Astrocyte (in vitro differentiated cells and primary cell): ENCODE results near the gene CCDC57. TPM values are rescaled to one million over a fixed set of nuclear protein-coding genes. Genes with fewer than 3 reads are reported as not detected.

Experiments
- DNase-seq: peaks from one replicate; pipeline ENCODE4 v3.0.0-alpha.2; 2010; ENCODE audit warnings: low read depth
- FAIRE-seq: peaks from 2 replicates; lab custom pipeline; 2011; peaks lifted over from hg19 to GRCh38; lab: Jason Lieb, UNC
- H2AFZ ChIP-seq: 2 replicates; pipeline ENCODE4 v1.6.0; 2012; ENCODE audit warnings: low read depth, low read length, inconsistent platforms
- H3K27ac ChIP-seq: 2 replicates; pipeline ENCODE4 v1.5.1; 2011; ENCODE audit warnings: low read depth, low read length, inconsistent platforms
- H3K27me3 ChIP-seq: 2 replicates; pipeline ENCODE4 v1.6.0; 2011; ENCODE audit warnings: low read length, inconsistent platforms; ENCODE audit not compliant: insufficient read depth
- H3K36me3 ChIP-seq: 2 replicates; pipeline ENCODE4 v1.5.1; 2011; ENCODE audit warnings: low read length, inconsistent platforms; ENCODE audit not compliant: insufficient read depth
- H3K4me1 ChIP-seq: 2 replicates; pipeline ENCODE4 v1.5.1; 2011; ENCODE audit warnings: low read length, inconsistent platforms; ENCODE audit not compliant: insufficient read depth
- H3K4me2 ChIP-seq: 2 replicates; pipeline ENCODE4 v1.6.0; 2012; ENCODE audit warnings: low read length, inconsistent platforms
- H3K4me3 ChIP-seq: 2 replicates; pipeline ENCODE4 v1.5.1; 2011; ENCODE audit warnings: low read depth, mild to moderate bottlenecking, low read length, inconsistent platforms; ENCODE audit not compliant: insufficient read depth
- H3K79me2 ChIP-seq: 2 replicates; pipeline ENCODE4 v1.6.0; 2012; ENCODE audit warnings: mild to moderate bottlenecking, low read length, inconsistent platforms; ENCODE audit not compliant: insufficient read depth
- H3K9ac ChIP-seq: 2 replicates; pipeline ENCODE4 v1.6.0; 2012; ENCODE audit warnings: mild to moderate bottlenecking, low read length, inconsistent platforms
- H3K9me3 ChIP-seq: 2 replicates; pipeline ENCODE4 v1.5.1; 2012; ENCODE audit warnings: low read depth, mild to moderate bottlenecking, low read length, inconsistent platforms; ENCODE audit not compliant: insufficient read depth
- H4K20me1 ChIP-seq: 2 replicates; pipeline ENCODE4 v1.6.0; 2012; ENCODE audit warnings: low read length, inconsistent platforms; ENCODE audit not compliant: insufficient read depth
- H3K27ac Mint-ChIP-seq: one replicate; pipeline ENCODE4 v1.8.0; 2021; ENCODE audit warnings: mild to moderate bottlenecking, mixed read lengths; ENCODE audit not compliant: unreplicated experiment
- H3K27me3 Mint-ChIP-seq: one replicate; pipeline ENCODE4 v1.8.0; 2021; ENCODE audit warnings: low read depth, mixed read lengths; ENCODE audit not compliant: unreplicated experiment
- H3K36me3 Mint-ChIP-seq: one replicate; pipeline ENCODE4 v1.8.0; 2021; ENCODE audit warnings: low read depth, mixed read lengths; ENCODE audit not compliant: unreplicated experiment
- H3K4me1 Mint-ChIP-seq: one replicate; pipeline ENCODE4 v1.8.0; 2021; ENCODE audit warnings: low read depth, mixed read lengths; ENCODE audit not compliant: unreplicated experiment
- H3K4me3 Mint-ChIP-seq: one replicate; pipeline ENCODE4 v1.8.0; 2021; ENCODE audit warnings: mild to moderate bottlenecking, moderate library complexity, mixed read lengths; ENCODE audit not compliant: unreplicated experiment
- H3K9me3 Mint-ChIP-seq: one replicate; pipeline ENCODE4 v1.8.0; 2021; ENCODE audit warnings: mild to moderate bottlenecking, mixed read lengths; ENCODE audit not compliant: unreplicated experiment
- EZH2 ChIP-seq: IDR thresholded peaks from 2 replicates; pipeline ENCODE4 v1.6.1; 2012; ENCODE audit warnings: mild to moderate bottlenecking, low read length, inconsistent platforms; ENCODE audit not compliant: insufficient read depth
- total RNA-seq: library from RNA; stranded (reverse); gene quantifications from 2 replicates; pipeline ENCODE4 v1.2.1, GENCODE V29; 2021
- TF ChIP-seq, protein P1 (sequence below): IDR thresholded peaks from 2 replicates; pipeline ENCODE4 v1.5.1; 2011; ENCODE audit warnings: low read depth, mild to moderate bottlenecking, inconsistent platforms, low read length, moderate library complexity; ENCODE audit not compliant: insufficient read depth

Gene CCDC57
- total RNA-seq, 1 donor from 2014 or later = 20.4 TPM

DNA sequence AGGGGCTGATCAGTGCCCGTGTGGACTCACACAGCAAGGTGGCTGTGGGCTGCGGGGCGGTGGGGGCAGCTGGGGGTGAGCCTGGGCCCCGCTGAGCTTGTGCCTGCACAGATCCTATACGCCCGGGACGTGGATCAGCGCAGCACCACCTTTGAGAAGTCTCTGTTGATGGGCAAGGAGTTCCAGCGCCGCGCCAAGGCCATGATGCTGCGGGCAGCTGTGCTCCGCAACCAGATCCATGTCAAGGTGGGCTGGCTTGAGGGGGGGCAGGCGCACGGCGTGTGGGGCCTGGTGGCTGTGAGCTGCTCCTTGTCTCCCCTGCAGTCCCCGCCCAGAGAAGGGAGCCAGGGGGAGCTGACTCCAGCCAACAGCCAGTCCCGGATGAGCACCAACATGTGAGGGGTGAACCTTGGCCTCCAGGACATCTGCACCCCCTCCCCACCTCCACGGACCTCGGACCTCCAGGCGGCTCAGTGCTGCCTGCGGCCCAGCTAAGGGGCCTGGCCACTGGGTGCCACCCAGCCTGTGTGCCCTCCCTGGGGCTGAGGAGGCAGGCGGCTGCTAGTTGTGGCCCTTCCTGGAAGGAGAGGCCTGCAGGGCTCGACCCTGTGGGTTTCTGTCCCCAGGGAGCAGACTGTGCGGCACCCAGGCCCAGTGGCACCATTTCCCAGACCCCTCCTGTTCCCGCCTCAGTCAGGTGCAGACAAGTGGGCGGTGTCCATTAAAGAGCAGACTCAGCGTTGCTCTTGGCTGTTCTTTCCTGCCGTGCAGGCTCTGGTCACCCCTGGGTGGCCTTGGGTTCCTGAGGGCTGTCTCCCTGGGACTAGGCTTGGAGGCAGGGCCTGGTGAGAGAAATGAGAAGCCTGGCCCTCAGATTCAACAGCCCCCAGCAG is 155.7 kb downstream of the CCDC57 start:
- no peak overlapping the region for H3K9ac ChIP-seq
- Mint-ChIP-seq H3K27ac (no peak overlapping the region), H3K4me3 (no peak overlapping the region), H3K4me1 (no peaks in the 10 kb centered on the region), H3K27me3 (no peaks in the 10 kb centered on the region), H3K36me3 (peaks cover 3% of the 10 kb centered on the region), H3K9me3 (no peaks in the 10 kb centered on the region)
- H3K36me3 ChIP-seq = peaks cover 5% of the 10 kb centered on the region
- H3K4me1 ChIP-seq = peaks cover 9% of the 10 kb centered on the region
- no peak overlapping the region for H3K27ac ChIP-seq
- peaks cover 54% of the 10 kb centered on the region for H4K20me1 ChIP-seq
- H3K27me3 ChIP-seq = no peaks in the 10 kb centered on the region
- TF ChIP-seq EZH2 = no peak
- TF ChIP-seq, protein P1, sequence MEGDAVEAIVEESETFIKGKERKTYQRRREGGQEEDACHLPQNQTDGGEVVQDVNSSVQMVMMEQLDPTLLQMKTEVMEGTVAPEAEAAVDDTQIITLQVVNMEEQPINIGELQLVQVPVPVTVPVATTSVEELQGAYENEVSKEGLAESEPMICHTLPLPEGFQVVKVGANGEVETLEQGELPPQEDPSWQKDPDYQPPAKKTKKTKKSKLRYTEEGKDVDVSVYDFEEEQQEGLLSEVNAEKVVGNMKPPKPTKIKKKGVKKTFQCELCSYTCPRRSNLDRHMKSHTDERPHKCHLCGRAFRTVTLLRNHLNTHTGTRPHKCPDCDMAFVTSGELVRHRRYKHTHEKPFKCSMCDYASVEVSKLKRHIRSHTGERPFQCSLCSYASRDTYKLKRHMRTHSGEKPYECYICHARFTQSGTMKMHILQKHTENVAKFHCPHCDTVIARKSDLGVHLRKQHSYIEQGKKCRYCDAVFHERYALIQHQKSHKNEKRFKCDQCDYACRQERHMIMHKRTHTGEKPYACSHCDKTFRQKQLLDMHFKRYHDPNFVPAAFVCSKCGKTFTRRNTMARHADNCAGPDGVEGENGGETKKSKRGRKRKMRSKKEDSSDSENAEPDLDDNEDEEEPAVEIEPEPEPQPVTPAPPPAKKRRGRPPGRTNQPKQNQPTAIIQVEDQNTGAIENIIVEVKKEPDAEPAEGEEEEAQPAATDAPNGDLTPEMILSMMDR = no peak
- H3K4me3 ChIP-seq = no peak overlapping the region
- DNase-seq (no peak), FAIRE-seq (no peak)
- H3K9me3 ChIP-seq = no peaks in the 10 kb centered on the region
- no peak overlapping the region for H3K4me2 ChIP-seq
- no peak overlapping the region for H2AFZ ChIP-seq
- H3K79me2 ChIP-seq = peaks cover 31% of the 10 kb centered on the region

DNA sequence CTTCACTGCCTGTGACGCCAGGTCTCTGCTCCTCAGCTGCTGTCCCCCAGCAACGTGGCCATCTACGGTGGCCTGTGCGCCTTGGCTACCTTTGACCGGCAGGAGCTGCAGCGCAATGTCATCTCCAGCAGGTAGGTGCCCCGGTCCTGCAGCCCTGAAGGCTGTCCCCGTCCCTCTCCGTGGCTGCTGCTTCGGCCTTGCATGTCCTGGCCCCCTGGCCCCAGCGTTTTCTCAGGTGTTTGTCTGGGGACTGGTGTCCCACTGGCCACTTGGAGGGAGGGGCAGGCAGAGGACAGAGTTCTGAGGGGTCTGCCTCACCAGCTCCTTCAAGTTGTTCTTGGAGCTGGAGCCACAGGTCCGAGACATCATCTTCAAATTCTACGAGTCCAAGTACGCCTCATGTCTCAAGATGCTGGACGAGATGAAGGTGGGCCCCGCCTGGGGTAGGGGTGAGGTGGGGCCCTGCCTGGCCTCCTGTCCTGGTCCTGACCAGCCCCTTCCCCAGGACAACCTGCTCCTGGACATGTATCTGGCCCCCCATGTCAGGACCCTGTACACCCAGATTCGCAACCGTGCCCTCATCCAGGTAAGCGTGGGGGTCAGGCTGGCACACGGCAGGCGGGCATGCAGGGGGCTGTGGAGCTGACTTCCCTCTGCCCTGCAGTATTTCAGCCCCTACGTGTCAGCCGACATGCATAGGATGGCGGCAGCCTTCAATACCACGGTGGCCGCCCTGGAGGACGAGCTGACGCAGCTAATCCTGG is 156.5 kb downstream of the CCDC57 start:
- Histone ChIP-seq H4K20me1 (peaks cover 54% of the 10 kb centered on the region), H3K4me3 (no peak overlapping the region), H3K27ac (no peak overlapping the region), H3K9me3 (no peaks in the 10 kb centered on the region), H3K27me3 (no peaks in the 10 kb centered on the region), H3K36me3 (peaks cover 3% of the 10 kb centered on the region), H3K4me1 (peaks cover 9% of the 10 kb centered on the region), H3K79me2 (peaks cover 34% of the 10 kb centered on the region), H3K9ac (no peak overlapping the region), H3K4me2 (no peak overlapping the region), H2AFZ (no peak overlapping the region)
- no peak for DNase-seq
- H3K27me3 Mint-ChIP-seq = no peaks in the 10 kb centered on the region
- peaks cover 3% of the 10 kb centered on the region for H3K36me3 Mint-ChIP-seq
- no peak overlapping the region for H3K4me3 Mint-ChIP-seq
- H3K4me1 Mint-ChIP-seq = no peaks in the 10 kb centered on the region
- TF ChIP-seq, protein P1 = no peak
- TF ChIP-seq EZH2 = no peak
- H3K27ac Mint-ChIP-seq = no peak overlapping the region
- no peak for FAIRE-seq
- no peaks in the 10 kb centered on the region for H3K9me3 Mint-ChIP-seq
